Measurements from ENCODE around the gene CIB2.
A peak's percentile ranks its signal among the peaks of the same experiment; 100 is the strongest.

The CIB2 gene

GRCh38 chr15:78149068-78149804 is 18.0 kb upstream of the CIB2 start, which contains the start of gene IDH3A:
IDH3A (plus strand) TSS chr15:78149362; CDS start chr15:78149404, 42 bp downstream.
- DNase-seq = peak; percentile 83

DNA sequence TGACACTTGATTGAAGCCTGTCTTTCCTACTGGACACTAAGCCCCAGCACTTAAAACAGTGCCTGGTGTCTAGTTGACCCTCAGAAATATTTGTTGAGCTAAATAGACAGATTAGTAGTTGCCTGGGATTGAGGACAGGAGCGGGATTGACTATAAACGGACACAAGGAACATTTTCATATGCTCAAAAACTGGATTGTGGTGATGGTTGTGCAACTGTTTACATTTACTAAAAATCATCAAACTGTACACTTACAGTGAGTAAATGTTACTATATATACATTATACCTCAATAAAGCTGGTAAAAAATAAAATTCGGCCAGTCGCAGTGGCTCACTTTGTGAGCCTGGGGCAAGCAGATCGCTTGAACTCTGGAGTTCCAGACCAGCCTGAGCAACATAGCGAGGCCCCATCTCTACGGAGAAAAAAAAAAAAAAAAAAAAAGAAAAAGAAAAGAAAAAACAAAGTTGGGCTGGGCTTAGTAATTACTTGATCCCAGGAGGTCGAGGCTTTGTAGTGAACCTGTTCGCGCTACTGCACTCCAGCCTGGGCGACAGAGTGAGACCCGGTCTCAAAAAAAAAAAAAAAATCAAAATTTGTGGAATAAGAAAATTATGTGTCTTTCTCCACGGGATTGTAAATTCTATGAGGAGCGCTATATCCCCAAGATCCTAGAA is 17.3 kb upstream of the CIB2 start:
- DNase-seq = no peak

DNA sequence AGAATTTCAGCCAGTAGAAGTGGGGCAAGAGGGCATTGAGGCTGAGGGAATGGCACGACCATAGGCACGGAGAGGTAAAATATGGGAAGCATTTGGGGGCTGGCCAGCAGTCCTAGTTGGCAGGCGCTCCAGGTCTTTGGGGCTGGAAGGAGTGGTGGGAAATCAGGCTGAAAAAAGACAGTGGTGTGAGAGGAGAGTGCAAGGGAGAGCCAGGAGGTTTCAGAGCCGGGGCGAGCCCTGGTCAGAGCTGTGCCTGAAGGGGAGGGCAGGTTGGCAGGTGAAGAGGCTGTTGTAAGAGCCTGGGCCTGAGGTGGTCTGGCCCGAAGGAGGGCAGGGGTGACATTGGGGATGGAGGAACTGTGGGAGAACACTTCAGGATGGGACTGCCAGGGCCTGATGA is 16.3 kb upstream of the CIB2 start:
- DNase-seq = no peak

DNA sequence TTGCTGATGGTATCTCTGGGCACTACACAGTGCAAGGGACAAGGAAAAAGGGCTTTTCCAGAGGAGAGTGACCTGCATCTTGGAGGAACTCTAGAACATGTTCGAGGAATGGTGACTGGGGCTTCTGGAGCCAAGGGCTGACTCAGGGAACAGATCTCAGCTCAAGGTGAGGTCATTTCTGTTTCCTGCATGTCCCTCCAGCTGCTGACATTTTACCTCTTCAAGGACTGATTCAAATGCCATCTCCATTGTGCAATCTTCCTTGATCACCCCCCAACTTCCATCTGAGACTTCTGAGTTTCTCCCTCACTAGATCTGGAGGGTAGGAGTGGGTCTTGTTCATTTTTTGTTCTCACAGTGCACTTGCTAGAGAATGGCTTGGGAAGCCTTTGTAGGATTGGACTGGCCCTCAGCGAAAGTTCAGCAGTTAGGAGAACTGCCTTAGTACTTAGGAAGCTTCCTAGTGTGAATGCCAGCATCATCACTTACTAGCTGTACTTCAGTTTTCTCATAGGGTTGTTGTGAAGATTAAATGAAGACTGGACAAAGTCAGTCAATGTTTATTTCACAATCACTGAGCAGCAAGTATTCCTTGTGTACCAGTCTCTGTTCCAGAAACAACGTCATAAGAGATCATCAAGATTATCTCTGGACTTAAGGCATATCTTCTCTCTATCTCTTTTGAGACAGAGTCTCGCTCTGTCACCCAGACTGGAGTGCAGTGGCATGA is 15.3 kb upstream of the CIB2 start:
- DNase-seq = no peak

GRCh38 chr15:78142332-78142731 is 11.1 kb upstream of the CIB2 start:
- DNase-seq = no peak

GRCh38 chr15:78140292-78140691 is 9.0 kb upstream of the CIB2 start:
- no peak for DNase-seq

- DNase-seq = no peak
These were observed 8.3 kb upstream of the CIB2 start for GRCh38 chr15:78139578-78139977.

DNA sequence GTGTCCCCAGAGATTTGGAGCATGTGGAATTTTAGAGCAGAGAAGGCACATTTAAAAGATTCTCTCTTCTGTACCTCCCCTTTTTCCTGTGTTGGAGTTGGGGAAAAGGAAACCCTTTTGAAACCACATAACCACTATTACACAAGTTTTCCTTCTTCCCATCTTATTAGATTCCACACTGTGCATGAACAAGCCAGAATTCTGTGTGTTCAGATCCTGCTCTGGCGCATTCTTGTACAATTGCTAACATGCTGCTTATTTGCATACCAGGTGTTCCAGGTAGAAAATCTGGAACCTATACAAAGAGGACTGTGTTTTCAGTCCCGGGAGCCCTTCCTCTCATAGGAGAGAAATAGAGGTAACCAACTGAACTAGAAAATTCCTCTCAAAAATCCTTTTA is 2.6 kb upstream of the CIB2 start:
- no peak for DNase-seq

DNA sequence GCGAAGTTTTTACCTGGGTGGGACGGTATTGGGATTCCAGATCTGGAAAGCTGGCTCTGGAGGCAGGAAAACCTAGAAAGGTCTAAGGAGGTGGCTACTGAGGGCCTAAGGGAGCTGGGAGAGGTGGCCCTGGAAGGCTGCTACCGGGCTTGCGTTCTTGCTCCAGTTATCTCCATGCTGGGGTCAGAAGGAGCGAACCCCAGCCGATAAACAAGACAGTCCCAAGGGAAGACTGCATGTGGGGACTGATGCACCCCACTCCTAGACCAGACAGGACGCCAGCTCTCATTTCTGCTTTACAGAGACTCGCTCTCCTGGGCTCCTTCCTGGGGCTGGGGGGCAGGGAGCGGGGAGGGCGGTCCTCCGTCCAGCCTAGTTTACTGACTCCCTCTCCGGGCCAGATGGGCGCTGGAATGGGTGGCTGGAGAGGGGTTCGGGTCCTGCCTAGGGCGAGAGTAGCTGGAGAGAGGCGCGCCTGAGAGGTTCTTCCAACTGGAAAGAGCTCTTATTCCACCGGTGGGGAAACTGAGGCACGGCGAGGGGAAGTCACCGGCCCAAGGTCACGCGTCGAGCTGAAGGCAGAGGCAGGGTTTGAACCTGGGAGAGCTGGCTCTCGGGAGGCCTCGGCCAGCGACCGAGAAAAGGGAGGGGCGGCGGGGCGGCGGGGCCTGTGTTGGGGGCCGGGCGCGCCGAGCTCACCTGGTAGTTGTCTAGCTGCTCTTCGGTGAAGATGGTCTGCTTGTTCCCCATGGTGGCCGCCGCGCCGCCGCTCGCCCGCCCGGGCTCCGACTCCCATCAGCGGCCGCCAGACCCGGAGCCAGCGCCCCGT is 565 bp downstream of the CIB2 start:
- DNase-seq = no peak

GRCh38 chr15:78129751-78130287 is 1.4 kb downstream of the CIB2 start:
- DNase-seq = no peak

DNA sequence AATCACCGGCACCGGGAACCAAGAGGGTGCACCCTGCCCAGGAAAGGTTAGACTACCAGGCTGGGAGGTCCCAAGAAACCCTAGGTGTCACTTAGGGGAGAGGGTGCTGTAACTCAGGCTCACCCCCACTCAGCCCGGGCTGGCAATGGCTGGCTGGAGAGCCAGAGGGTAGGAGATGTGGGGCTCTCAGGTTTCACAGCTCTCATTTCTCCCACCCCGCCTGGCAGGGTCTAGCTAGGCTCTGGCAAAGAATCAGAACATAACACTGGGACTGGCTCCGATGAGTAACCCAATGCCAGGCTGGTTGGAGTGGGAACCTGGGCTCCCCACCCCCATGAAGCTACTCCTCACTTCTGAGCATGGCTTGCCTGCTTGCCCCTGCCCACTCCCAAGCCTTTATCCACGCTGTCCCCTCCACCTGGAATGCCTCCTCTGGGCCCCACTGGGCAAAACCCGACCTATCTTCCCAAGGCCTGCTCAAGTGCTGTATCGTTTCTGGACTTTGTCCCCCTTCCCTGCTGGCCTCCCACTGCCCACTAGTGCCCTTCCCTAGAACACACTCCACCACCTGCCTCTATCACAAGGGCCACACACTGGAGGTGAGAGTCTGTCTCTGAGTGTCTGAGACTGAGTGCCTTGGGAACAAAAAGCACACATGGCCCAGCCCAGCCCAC is 2.0 kb downstream of the CIB2 start:
- DNase-seq = peak; percentile 73

DNA sequence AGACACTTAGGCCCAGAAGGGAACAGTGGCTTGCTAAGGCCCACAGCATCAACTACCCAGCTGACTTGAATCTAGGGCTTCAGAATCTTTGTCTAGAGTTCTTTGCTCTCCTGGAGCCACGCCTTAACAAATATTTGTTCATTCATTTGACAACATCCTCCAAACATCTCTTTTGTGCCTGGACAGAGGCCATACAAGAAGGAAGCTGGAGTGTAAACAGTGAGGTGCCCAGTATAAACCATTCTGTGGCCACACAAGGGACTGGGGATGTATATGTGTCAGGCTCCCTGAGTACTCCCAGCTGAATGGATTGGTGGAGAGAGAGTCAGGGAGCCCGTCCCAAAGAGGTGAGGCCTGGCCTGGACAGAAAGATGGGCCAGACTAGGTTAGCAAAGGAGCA is 3.4 kb downstream of the CIB2 start:
- peak; percentile 53 for DNase-seq

DNA sequence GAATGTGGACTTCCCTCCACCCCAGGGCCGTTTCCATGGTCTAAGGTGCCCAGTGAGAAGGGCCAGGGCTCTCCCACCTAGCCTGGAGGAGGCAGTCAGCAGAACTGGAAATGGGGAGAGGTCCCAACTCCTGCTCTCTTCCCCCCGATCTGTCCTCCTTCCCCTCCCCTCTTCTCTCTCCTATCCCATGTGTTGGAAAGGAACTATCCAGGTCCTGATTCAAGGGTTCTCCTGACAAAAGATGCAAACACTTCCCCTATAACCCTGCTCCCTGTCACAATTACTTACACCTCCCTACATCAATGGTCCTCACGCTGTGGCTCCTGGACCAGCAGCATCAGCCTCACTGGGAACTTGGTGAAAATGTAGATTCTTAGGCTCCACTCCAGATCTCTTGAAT is 6.0 kb downstream of the CIB2 start:
- no peak for DNase-seq

DNA sequence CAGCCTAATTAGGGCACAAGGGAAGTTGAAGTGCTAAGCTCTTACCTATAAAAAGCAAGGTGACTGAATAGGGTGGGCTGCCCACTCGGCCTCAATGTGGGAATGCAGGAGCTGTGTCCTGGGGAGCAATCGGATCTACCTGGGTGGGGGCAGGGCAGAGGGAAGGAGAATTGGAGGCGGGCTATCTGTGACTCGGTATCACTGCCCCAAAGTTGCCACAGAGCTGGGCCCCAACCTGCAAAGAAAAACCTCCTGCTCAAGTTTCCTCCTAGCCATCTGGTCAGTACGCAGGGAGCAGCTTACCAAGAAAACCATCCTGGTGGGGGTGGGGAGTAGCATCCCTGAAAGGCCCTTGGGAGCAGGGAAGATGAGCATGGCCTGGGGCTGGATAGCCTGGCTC is 10.7 kb downstream of the CIB2 start:
- DNase-seq = no peak

DNA sequence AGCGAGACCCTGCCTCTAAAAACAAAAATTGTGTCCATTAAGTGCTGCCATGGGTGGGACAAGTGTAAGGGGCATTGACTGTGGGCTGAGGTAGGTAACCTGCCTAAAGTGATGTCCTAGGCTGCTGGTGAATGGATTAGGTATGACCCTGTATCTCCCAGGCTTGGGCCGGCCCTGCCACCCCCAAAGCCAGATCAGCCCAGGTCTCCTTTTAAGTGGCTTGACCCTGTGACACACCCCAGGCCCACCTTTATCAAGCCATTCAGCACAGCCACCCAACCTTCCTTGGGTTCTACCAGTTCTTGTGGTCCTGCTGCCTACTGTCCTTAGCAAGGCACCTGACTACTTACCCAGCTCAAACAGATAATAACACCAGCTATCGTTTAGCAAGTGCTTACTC is 18.7 kb downstream of the CIB2 start:
- DNase-seq = no peak

DNA sequence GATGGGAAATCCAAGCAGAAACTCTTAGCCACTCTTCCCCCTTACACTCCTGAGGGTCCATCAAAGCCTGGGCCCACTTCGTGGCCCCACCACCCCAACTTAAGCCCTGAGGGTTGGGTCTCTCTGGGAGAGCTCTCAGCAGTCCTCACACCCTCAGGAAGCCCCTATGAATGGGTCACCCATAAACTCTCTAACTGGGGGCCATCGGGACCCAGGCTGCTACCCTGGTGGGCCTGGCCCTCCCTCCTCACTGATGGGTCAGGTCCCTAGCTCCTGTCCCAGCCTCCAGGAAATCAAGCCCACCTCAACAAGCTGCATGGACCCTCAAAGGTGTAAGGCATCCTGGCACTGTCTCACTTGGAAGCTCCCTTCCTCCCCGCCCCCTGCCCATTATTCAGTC is 19.5 kb downstream of the CIB2 start:
- DNase-seq = no peak

- no peak for DNase-seq
These were observed 20.2 kb downstream of the CIB2 start for GRCh38 chr15:78110916-78111475.

DNA sequence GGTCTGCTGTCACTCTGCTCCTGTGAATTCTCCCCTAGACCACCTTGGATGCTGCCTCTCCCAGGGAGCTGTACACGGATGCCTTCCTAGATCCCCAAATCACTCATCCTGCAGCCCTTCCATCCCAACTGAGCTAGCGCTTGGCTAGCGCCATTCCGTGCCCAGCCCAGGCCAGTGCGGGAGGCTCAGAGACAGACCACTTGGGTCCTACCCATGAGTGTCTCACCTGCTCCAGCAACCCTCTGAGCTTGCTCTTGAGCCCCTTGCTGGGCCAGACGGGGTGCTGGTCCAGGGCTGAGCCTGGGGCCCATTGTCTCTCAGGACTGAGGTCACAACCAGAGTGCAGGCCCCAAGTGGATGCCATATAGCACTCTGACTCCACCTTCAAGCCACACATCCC is 21.1 kb downstream of the CIB2 start:
- DNase-seq = no peak

GRCh38 chr15:78109156-78109555 is 22.1 kb downstream of the CIB2 start:
- no peak for DNase-seq

DNA sequence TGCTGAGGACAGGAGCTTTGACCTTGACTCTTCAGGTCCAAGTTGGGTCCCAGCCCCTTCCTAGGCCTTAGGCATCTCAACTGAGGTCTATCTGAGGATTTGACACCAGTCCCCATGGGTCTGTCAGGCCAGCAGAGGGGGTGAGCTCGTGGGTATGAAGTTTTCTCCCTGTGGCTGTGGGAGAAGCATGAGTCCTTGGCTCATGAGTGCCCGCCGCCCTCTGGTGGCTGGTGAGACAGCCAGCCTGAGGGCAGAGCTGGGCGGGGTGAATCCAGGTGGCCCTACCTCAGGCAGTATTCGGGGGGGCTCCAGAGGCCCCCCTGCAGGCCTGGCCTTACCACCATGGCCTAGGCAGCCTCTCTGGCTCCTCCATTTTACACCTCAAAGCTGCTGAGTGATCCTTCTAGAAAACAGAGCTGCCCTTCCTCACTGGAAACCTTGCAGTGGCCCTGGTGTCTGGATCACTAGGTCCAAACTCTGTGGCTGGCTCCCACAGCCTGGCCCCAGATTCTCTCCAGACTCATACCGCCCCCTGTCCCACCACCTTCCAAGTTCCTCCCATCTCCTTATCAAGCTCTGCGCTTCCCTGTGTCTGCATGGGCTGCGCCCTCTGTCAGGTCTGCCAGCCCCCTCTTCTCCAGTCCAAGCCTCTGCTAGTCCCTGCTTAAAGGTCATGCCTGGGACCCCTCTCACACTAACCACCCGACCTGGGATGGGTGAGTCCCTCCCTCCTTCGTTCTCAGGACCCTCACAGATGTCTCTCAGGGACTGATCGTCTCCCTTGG is 22.8 kb downstream of the CIB2 start:
- peak; percentile 47 for DNase-seq

DNA sequence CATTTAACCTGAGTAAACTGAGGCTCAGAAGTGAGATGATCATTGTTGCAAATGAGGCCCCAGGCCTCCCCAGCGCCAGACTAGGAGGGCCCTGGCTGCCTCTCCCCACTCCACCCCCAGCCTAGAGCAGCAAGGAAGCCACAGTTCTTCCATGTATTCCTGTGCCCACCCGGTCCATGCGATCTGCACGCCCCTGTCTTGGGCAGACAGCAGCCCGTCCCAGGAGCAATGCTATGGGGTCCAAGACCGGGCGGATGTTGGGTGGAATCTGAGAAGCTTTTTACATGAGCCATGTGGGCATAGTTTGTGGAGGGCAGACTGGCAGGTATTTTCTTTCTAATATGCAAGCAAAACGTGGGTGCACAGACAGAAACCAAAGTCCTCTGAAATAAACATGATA is 23.8 kb downstream of the CIB2 start:
- DNase-seq = no peak

Data from NCI-H2029 (cell line).